H1 (cell line): ENCODE measurements around the gene CORO2B. TPM values are rescaled to one million over a fixed set of nuclear protein-coding genes. Genes with fewer than 3 reads are reported as not detected.

Source experiments
- CTCF ChIA-PET: fragments of 300-600 bp; sonication (Branson Sonifier 250); formaldehyde crosslinking; loops from one replicate; lab custom pipeline; 2021; ENCODE audit not compliant: partially characterized antibody; lab: Charles Lee
- POLR2A ChIA-PET: fragments of 300-600 bp; sonication (Branson Sonifier 250); formaldehyde crosslinking; loops from one replicate; lab custom pipeline; 2021; ENCODE audit warnings: inconsistent platforms; ENCODE audit not compliant: partially characterized antibody; lab: Charles Lee
- DNase-seq, 2 experiments: peaks; one replicate each; pipeline versions ENCODE4 v3.0.0 to v3.0.0-alpha.2; 2010 to 2022; ENCODE audit warnings: low spot score in 2 of 2, low read depth in 1 of 2, mixed read lengths in 1 of 2
- FAIRE-seq: peaks from 2 replicates; lab custom pipeline; 2011; peaks lifted over from hg19 to GRCh38; lab: Jason Lieb, UNC
- H2AFZ ChIP-seq: 2 replicates; pipeline ENCODE4 v1.8.1; 2012; ENCODE audit warnings: low read length, inconsistent platforms
- H2AK5ac ChIP-seq: 2 replicates; pipeline ENCODE4 v1.6.1; 2013; ENCODE audit warnings: low read depth, low read length
- H2BK120ac ChIP-seq: replicated peaks from 2 replicates; pipeline ENCODE3; 2013; ENCODE audit warnings: low read depth, low read length, inconsistent platforms
- H2BK12ac ChIP-seq: 2 replicates; pipeline ENCODE4 v1.6.1; 2013; ENCODE audit warnings: low read depth, low read length
- H2BK15ac ChIP-seq: 2 replicates; pipeline ENCODE4 v1.6.1; 2013; ENCODE audit warnings: low read length
- H2BK20ac ChIP-seq: 2 replicates; pipeline ENCODE4 v1.6.1; 2013; ENCODE audit warnings: low read length
- H2BK5ac ChIP-seq: 2 replicates; pipeline ENCODE4 v1.6.1; 2013; ENCODE audit warnings: low read depth, low read length
- H3K14ac ChIP-seq: 2 replicates; pipeline ENCODE4 v1.6.1; 2013; ENCODE audit warnings: inconsistent platforms; ENCODE audit not compliant: insufficient read length
- H3K18ac ChIP-seq: 2 replicates; pipeline ENCODE4 v1.6.1; 2013; ENCODE audit warnings: low read length; ENCODE audit errors: extremely low read depth
- H3K23ac ChIP-seq: 2 replicates; pipeline ENCODE4 v1.6.1; 2013; ENCODE audit warnings: inconsistent platforms; ENCODE audit not compliant: insufficient read length
- H3K23me2 ChIP-seq: 2 replicates; pipeline ENCODE4 v1.6.1; 2013; ENCODE audit warnings: low read depth, low read length
- H3K27ac ChIP-seq: 2 replicates; pipeline ENCODE4 v1.6.1; 2011; ENCODE audit warnings: low read depth, low read length, inconsistent platforms
- H3K27me3 ChIP-seq, 4 experiments: replicated peaks in 1 of 4; 1 replicate in 1 of 4; 2 replicates in 3 of 4; pipeline versions ENCODE4 v1.6.1 to v1.8.1; 2011 to 2013; ENCODE audit warnings: low read length in 3 of 4, mild to moderate bottlenecking in 3 of 4, inconsistent platforms in 2 of 4, mixed read lengths in 2 of 4, moderate library complexity in 1 of 4; ENCODE audit not compliant: control insufficient read depth in 3 of 4, insufficient read depth in 3 of 4; ENCODE audit errors: extremely low read depth in 1 of 4
- H3K36me3 ChIP-seq, 4 experiments: 2 replicates each; pipeline versions ENCODE4 v1.6.1 to v1.8.1; 2011 to 2013; ENCODE audit warnings: mild to moderate bottlenecking in 4 of 4, low read length in 3 of 4, moderate library complexity in 2 of 4, control low read depth in 1 of 4, inconsistent platforms in 1 of 4; ENCODE audit not compliant: insufficient read depth in 4 of 4, control insufficient read depth in 2 of 4
- H3K4ac ChIP-seq: replicated peaks from 2 replicates; pipeline ENCODE3; 2013; ENCODE audit warnings: low read length, low read depth, mixed read lengths, inconsistent platforms; ENCODE audit not compliant: insufficient read length
- H3K4me1 ChIP-seq, 4 experiments: replicated peaks in 1 of 4; 1 replicate in 1 of 4; 2 replicates in 3 of 4; pipeline versions ENCODE4 v1.6.1 to v1.8.1; 2011 to 2013; ENCODE audit warnings: low read length in 3 of 4, inconsistent platforms in 2 of 4, mixed read lengths in 1 of 4; ENCODE audit not compliant: insufficient read depth in 4 of 4, control insufficient read depth in 3 of 4
- H3K4me2 ChIP-seq, 2 experiments: 2 replicates each; pipeline versions ENCODE4 v1.6.1 to v1.8.1; 2011 to 2013; ENCODE audit warnings: low read depth in 2 of 2, low read length in 2 of 2, control low read depth in 1 of 2, inconsistent platforms in 1 of 2, mild to moderate bottlenecking in 1 of 2; ENCODE audit not compliant: insufficient read depth in 1 of 2
- H3K4me3 ChIP-seq, 4 experiments: fragments of 200-600, 300-600 bp in 1 of 4; sonication (generic), shearing (Covaris generic), sonication (Bioruptor Twin) in 1 of 4; 2 replicates each; pipeline versions ENCODE4 v1.5.1 to v1.8.1; 2011 to 2016; ENCODE audit warnings: low read length in 4 of 4, low read depth in 3 of 4, control low read depth in 2 of 4, inconsistent platforms in 2 of 4, mild to moderate bottlenecking in 2 of 4, mixed read lengths in 1 of 4, moderate library complexity in 1 of 4; ENCODE audit not compliant: insufficient read depth in 2 of 4; ENCODE audit errors: extremely low read depth in 1 of 4
- H3K56ac ChIP-seq: replicated peaks from 2 replicates; pipeline ENCODE3; 2013; ENCODE audit warnings: low read depth, mild to moderate bottlenecking, mixed read lengths, low read length, inconsistent platforms; ENCODE audit not compliant: insufficient read length
- H3K79me1 ChIP-seq: 2 replicates; pipeline ENCODE4 v1.6.1; 2013; ENCODE audit warnings: low read depth, low read length, control low read depth
- H3K79me2 ChIP-seq, 2 experiments: 2 replicates each; pipeline versions ENCODE4 v1.6.1 to v1.8.1; 2012 to 2013; ENCODE audit warnings: low read length in 2 of 2, mild to moderate bottlenecking in 2 of 2, inconsistent platforms in 1 of 2; ENCODE audit not compliant: insufficient read depth in 2 of 2, control insufficient read depth in 1 of 2
- H3K9ac ChIP-seq, 4 experiments: replicated peaks in 1 of 4; 1 replicate in 1 of 4; 2 replicates in 3 of 4; pipeline versions ENCODE4 v1.6.1 to v1.8.1; 2011 to 2013; ENCODE audit warnings: low read depth in 3 of 4, low read length in 3 of 4, control low read depth in 2 of 4, mild to moderate bottlenecking in 2 of 4, moderate library complexity in 2 of 4, inconsistent platforms in 1 of 4; ENCODE audit errors: extremely low read depth in 1 of 4
- H3K9me3 ChIP-seq, 2 experiments: 2 replicates each; pipeline versions ENCODE4 v1.6.1 to v1.8.1; 2012 to 2013; ENCODE audit warnings: mild to moderate bottlenecking in 2 of 2, moderate library complexity in 2 of 2, control low read depth in 1 of 2, inconsistent platforms in 1 of 2, low read depth in 1 of 2, low read length in 1 of 2, mixed read lengths in 1 of 2; ENCODE audit not compliant: insufficient read depth in 2 of 2
- H4K20me1 ChIP-seq, 2 experiments: replicated peaks in 1 of 2; 2 replicates each; pipeline versions ENCODE3 to v1.8.1; 2011 to 2013; ENCODE audit warnings: inconsistent platforms in 2 of 2, low read length in 2 of 2, mild to moderate bottlenecking in 1 of 2; ENCODE audit not compliant: insufficient read depth in 2 of 2, control insufficient read depth in 1 of 2
- H4K5ac ChIP-seq: 2 replicates; pipeline ENCODE4 v1.6.1; 2013; ENCODE audit warnings: low read length, low read depth, mixed read lengths, inconsistent platforms; ENCODE audit not compliant: insufficient read length
- H4K8ac ChIP-seq: 2 replicates; pipeline ENCODE4 v1.8.0; 2013; ENCODE audit warnings: mild to moderate bottlenecking, moderate library complexity, low read length, inconsistent platforms; ENCODE audit not compliant: insufficient read depth; ENCODE audit errors: extremely low read depth
- H4K91ac ChIP-seq: replicated peaks from 2 replicates; pipeline ENCODE3; 2013; ENCODE audit warnings: low read length, mixed read lengths, inconsistent platforms; ENCODE audit not compliant: insufficient read length
- CBX8 ChIP-seq: fragments of 300-800, 300-1000 bp; sonication (generic); IDR thresholded peaks from 2 replicates; pipeline ENCODE4 v1.7.1; 2016; ENCODE audit warnings: low read depth, low read length, borderline replicate concordance
- KDM1A ChIP-seq: fragments of 200-600, 300-600 bp; sonication (generic); IDR thresholded peaks from 2 replicates; pipeline ENCODE4 v1.7.1; 2016; ENCODE audit warnings: mild to moderate bottlenecking, low read length, borderline replicate concordance
- PHF8 ChIP-seq: fragments of 200-600 bp; sonication (generic); conservative IDR thresholded peaks from 2 replicates; pipeline ENCODE4 v1.7.1; 2012; ENCODE audit warnings: low read depth, mild to moderate bottlenecking, inconsistent platforms, low read length, moderate library complexity
- POLR2AphosphoS5 ChIP-seq: IDR thresholded peaks from 2 replicates; pipeline ENCODE4 v1.6.1; 2011; ENCODE audit warnings: low read depth, low read length
- SP4 ChIP-seq: IDR thresholded peaks from 2 replicates; pipeline ENCODE4 v1.6.1; 2012; ENCODE audit warnings: low read length, inconsistent platforms
- SRF ChIP-seq: IDR thresholded peaks from 2 replicates; pipeline ENCODE4 v1.6.1; 2011; ENCODE audit warnings: mild to moderate bottlenecking, low read depth, low read length, moderate library complexity
- ZNF274 ChIP-seq: IDR thresholded peaks from 2 replicates; pipeline ENCODE4 v1.7.0; 2012; ENCODE audit warnings: low read length, borderline replicate concordance; ENCODE audit errors: extremely low read depth
- WGBS, 2 experiments: shearing (Covaris generic) in 1 of 2; methylation state at CpG; one replicate each; pipeline versions ENCODE4 v1.1.6 to v1.1.7; 2013 to 2015; ENCODE audit warnings: low lambda C conversion rate in 2 of 2, mixed read lengths in 2 of 2, inconsistent platforms in 1 of 2, low coverage in 1 of 2, missing lambda C conversion rate in 1 of 2; ENCODE audit not compliant: insufficient replicate concordance in 2 of 2, insufficient coverage in 1 of 2, insufficient read length in 1 of 2; ENCODE audit errors: extremely low coverage in 1 of 2, missing lambda C conversion rate in 1 of 2; 5-methylcytosine and 5-hydroxymethylcytosine counted together
- polyA plus RNA-seq, 7 experiments: library from polyadenylated mRNA; depleted of rRNA in 3 of 7; stranded (reverse) in 5 of 7; unstranded in 2 of 7; fragments of >200 nt in 5 of 7; fragments of 200-250 nt in 2 of 7; gene quantifications; 1 replicate in 5 of 7; 2 replicates in 1 of 7; 4 replicates in 1 of 7; pipeline versions ENCODE4 v1.2.1 to v1.2.3, GENCODE V29; 2011 to 2013; ENCODE audit warnings: missing spikeins in 2 of 7, mixed read lengths in 2 of 7
- total RNA-seq: library from RNA; stranded (reverse); fragmentation: NEBNext Ultra II Directional; extraction: Animal tissue kit (Norgen Biotek cat#: 25700); gene quantifications from 2 replicates; pipeline ENCODE4 v1.2.1, GENCODE V29; 2021
- TF ChIP-seq, protein P1 (sequence below): IDR thresholded peaks from 2 replicates; pipeline ENCODE4 v1.6.1; 2012; ENCODE audit warnings: inconsistent platforms

Gene CORO2B
- total and polyA plus RNA-seq, 2 of the 8 experiments (the other 6 are each of a cell fraction or from before 2014, with no cell fraction given) = 3.4 to 6.7 TPM

GRCh38 chr15:68687136-68687735, 108.4 kb downstream of the CORO2B start:
- Histone ChIP-seq H3K18ac (no peak overlapping the region), H3K27me3 (no peaks in the 10 kb centered on the region), H3K4me1 (peaks cover 0 to 2% (median 0%) of the 10 kb centered on the region in 4 experiments; a peak in 2 of 7 replicates), H3K4me2 (no peak overlapping the region), H3K79me1 (no peaks in the 10 kb centered on the region), H3K36me3 (no peaks in the 10 kb centered on the region), H2BK20ac (no peak overlapping the region), H3K23me2 (no peaks in the 10 kb centered on the region), H4K20me1 (no peaks in the 10 kb centered on the region)
- no peak for DNase-seq
- WGBS, 2 experiments = 79% methylated on average over 8 of the region's 8 CpGs; no CpG with 5 or more reads in 1 of the 2 experiments
- POLR2A ChIA-PET = no interaction called here
- TF ChIP-seq ZNF274 (no peak), POLR2AphosphoS5 (no peak), SRF (no peak), PHF8 (no peak), CBX8 (no peak), KDM1A (no peak), SP4 (no peak)
- TF ChIP-seq, protein P1, sequence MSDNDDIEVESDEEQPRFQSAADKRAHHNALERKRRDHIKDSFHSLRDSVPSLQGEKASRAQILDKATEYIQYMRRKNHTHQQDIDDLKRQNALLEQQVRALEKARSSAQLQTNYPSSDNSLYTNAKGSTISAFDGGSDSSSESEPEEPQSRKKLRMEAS = no peak
- TF ChIP-seq, all 59 proteins: peak for 0
- H2AK5ac ChIP-seq = no peak overlapping the region
- H2BK120ac ChIP-seq = no peak overlapping the region
- H3K9ac ChIP-seq = no peak overlapping the region
- H2BK5ac ChIP-seq = no peak overlapping the region
- H3K9me3 ChIP-seq = no peaks in the 10 kb centered on the region
- no peak overlapping the region for H4K91ac ChIP-seq
- H2BK12ac ChIP-seq = no peak overlapping the region
- FAIRE-seq = no peak
- no peaks in the 10 kb centered on the region for H3K79me2 ChIP-seq
- no peak overlapping the region for H3K56ac ChIP-seq
- H3K4ac ChIP-seq = no peak overlapping the region
- no peak overlapping the region for H3K23ac ChIP-seq
- no peak overlapping the region for H2BK15ac ChIP-seq
- CTCF ChIA-PET = interaction anchor here (4.8 kb wide), 1 partner anchor 13 kb away, joined by 26 read pairs; no protein-coding TSS in a partner anchor
- H4K5ac ChIP-seq = no peak overlapping the region
- H3K27ac ChIP-seq = no peak overlapping the region
- H2AFZ ChIP-seq = no peak overlapping the region
- H4K8ac ChIP-seq = no peak overlapping the region
- H3K4me3 ChIP-seq = no peak overlapping the region
- no peak overlapping the region for H3K14ac ChIP-seq
